Stimulated activated CD8-positive, alpha-beta memory T cell treated with anti-CD3 and anti-CD28 coated beads, Interleukin-12 subunit alpha, Interleukin-12 subunit beta, amount 100 ng/mL, for 4 hours (primary cell): ENCODE measurements around the gene MED22.
"Not testable (repeated sequence)": the region's sequence is repeated elsewhere in the genome, so short reads cannot be mapped to it uniquely, and the experiment has no call there.

Experiments
- DNase-seq: peaks from one replicate; pipeline ENCODE4 v3.0.0-alpha.2; 2020; ENCODE audit warnings: low read depth

Gene MED22

DNA sequence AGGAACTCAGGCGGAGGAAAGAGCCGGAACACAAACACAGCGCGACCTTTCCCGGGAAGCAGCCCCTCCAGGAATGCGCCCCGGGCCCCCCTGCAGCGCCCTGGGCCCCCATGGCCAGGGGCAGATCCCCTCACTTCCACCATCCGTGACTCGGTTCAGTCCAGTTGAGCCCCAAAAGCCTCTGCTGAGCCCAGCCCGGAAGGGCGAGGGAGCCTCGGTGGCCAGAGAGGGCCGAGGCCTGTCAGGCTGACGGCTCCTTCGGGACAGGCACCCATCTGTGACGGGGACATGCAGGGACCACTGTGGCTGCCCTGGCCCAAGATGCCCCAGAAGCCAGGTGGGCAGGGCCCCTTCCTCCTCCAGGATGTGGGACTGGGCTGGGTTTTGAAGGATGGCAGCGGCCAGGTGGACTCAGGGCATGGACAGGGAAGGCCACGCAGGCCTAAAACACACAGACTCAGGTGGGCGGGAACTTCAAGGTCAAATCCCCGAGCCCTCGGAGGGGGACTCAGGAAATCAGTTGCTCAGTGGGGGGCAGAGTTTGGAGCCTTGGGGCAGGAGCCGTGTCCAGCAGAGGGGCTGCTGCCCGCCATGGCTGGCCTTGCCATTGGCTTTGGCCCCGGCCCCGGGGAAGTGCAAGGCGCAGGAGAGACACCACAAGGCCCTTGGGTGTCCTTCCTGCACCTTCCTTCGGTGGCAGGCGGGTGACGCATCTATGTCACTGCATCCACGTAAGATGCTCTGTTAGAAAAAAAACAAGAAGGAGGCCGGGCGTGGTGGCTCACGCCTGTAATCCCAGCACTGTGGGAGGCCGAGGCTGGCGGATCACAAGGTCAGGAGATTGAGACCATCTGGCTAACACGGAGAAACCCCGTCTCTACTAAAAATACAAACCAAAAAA, 43.2 kb downstream of the MED22 start:
- DNase-seq, result no peak

DNA sequence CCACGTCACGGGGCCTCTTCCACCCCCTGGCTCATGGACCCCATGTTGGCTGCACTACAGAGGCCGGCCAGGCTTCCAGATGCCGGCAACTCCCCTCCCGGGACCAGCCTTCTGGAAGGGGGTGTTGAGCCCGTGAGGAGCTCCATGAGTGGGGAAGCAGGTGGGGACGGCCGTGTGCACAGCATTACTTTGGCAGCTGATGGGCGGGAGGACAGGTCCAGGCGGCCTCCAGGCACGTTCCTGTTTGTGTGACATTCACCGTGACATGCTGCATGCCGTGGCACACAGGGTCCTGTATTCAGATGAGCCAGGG, 43.8 kb downstream of the MED22 start:
- DNase-seq, result no peak

DNA sequence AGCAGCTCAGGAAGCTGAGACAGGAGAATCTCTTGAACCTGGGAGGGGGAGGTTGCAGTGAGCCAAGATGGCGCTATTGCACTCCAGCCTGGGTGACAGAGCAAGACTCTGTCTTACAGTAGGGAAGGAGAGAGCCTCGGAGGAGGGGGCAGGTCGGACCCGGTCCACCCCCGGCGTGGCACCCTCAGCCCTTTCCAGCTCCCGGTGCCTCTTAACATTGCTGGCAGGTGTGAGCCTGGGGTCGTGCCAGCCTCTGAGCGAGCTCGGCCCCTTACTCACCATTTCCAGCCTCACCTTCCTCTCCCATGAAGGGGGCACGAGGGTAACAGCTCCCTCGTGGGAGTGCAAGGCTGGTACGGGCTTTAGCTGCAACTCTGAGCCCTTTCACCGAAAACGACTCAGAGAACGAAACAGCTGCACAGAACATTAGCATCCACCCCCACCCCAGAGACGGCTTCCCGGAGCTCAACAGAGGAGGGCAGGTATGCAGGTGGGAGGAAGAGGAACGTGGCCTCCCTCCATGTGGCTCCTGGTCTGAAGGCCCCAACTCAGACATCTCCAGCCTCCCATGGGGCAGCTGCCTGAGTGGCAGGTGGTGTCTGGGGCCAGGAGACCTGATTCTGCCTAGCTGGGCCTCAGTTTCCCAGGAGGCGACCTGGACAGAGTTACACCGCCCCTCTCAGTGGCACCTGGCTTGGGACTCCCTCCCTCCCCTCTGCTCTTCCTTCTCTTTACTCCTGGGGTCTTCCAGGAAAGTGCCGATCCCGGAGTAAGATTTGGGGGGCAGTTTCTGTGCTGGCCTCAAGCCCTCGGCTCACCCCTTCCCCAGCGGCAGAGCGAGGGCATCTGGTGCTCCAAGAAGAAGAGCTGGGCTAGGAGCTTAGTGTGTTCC, 44.4 kb downstream of the MED22 start:
- no peak for DNase-seq

- DNase-seq, result no peak
Observed at GRCh38 chr9:133301253-133302230, 46.4 kb downstream of the MED22 start.

DNA sequence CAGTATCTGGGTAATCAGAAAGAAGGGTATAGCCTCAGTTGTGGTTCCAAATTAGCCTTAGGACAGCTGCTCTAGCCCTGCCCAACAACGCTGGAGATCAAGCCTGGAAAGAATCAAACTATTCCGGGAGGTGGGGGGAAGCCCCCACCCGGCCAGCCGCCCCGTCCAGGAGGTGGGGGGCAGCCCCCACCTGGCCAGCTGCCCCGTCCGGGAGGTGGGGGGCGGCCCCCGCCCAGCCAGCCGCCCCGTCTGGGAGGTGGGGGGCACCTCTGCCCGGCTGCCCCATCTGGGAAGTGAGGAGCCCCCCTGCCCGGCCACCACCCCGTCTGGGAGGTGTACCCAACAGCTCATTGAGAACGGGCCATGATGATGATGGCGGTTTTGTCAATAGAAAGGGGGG, 47.9 kb downstream of the MED22 start:
- DNase-seq, result not testable (repeated sequence)

DNA sequence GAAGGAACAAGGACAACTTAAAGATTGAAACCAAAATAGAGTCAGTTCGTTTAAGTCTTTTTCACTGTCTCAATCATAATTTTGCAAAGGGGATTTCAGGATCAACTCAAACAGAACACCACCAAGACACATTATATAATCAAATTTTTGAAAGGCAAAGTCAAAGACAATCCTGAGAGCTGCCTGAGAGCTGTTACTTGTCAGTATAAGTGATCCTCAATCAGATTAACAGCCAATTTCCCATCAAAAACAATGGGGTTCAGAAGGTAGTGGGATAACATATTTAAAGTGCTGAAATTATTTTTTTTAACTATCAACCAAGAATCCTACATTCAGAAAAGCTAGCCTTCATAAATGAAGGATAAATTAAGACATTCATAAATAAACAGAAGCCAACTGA, 53.7 kb downstream of the MED22 start:
- no peak for DNase-seq

DNA sequence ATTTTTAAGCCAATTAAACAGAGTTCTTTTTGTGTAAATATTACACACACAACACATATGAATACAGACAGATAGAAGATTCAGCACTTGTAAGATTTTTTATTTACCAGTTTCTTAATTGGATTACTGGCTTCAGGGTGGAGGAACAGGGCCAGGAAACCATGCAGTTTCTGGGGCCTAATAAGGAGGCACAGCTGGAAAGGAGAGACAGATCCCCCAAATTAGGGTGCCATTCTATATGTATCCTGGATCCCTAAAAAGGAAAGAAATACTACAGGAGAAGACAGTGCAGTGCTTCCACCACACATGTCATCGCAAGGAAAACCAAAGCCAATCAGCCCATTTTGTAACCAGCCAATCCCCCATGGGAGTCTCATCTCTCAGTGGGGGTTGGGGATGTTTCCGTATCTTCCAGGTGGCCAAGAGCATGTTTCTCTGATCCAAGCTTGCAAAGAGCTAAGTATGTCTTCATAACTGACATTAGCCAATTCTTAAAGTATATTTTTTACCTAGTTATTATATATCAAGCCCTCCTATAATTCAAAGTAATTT, 57.1 kb downstream of the MED22 start:
- no peak for DNase-seq
